WTC11 (cell line): Measurements from ENCODE around the gene RIOX2. TPM values are rescaled to one million over a fixed set of nuclear protein-coding genes. Genes with fewer than 3 reads are reported as not detected.
A peak's percentile ranks its signal among the peaks of the same experiment; 100 is the strongest.
"Not testable (repeated sequence)": the region's sequence is repeated elsewhere in the genome, so short reads cannot be mapped to it uniquely, and the experiment has no call there.

Experiments used
- ATAC-seq: fragments of 200-7000 bp; cut with Tn5 transposase; 2 replicates; pipeline ENCODE4 v1.10.0; 2021; ENCODE audit warnings: mild to moderate bottlenecking, moderate library complexity
- CTCF ChIA-PET: fragments of 300-600 bp; sonication (Branson Sonifier 250); formaldehyde crosslinking; loops from one replicate; lab custom pipeline; 2021; ENCODE audit warnings: antibody characterized with exemption; lab: Charles Lee
- POLR2A ChIA-PET: fragments of 350-600 bp; sonication (Branson Sonifier 250); formaldehyde crosslinking; loops from one replicate; lab custom pipeline; 2021; ENCODE audit warnings: antibody characterized with exemption; lab: Charles Lee
- DNase-seq: peaks from one replicate; pipeline ENCODE4 v3.0.0; 2021; ENCODE audit warnings: low spot score
- H3K27ac Mint-ChIP-seq: 2 replicates; pipeline ENCODE4 v1.8.0; 2021; ENCODE audit warnings: mixed read lengths
- H3K27me3 Mint-ChIP-seq: 2 replicates; pipeline ENCODE4 v1.8.0; 2021; ENCODE audit warnings: low read depth, mild to moderate bottlenecking, moderate library complexity, mixed read lengths
- H3K36me3 Mint-ChIP-seq: 2 replicates; pipeline ENCODE4 v1.8.0; 2021; ENCODE audit warnings: mixed read lengths
- H3K4me1 Mint-ChIP-seq: 2 replicates; pipeline ENCODE4 v1.8.0; 2022; ENCODE audit warnings: mixed read lengths
- H3K4me3 Mint-ChIP-seq: 2 replicates; pipeline ENCODE4 v1.8.0; 2021; ENCODE audit warnings: mild to moderate bottlenecking, moderate library complexity, mixed read lengths
- H3K9me3 Mint-ChIP-seq: 2 replicates; pipeline ENCODE4 v1.8.0; 2021; ENCODE audit warnings: mixed read lengths
- AR ChIP-seq: fragments of 250-450 bp; sonication (Bioruptor Pico); IDR thresholded peaks from 2 replicates; pipeline ENCODE4 v1.9.0; 2021; ENCODE audit warnings: mild to moderate bottlenecking
- ATF1 ChIP-seq: sonication (generic); formaldehyde crosslinking; IDR thresholded peaks from 2 replicates; pipeline ENCODE4 v1.8.1; 2023; ENCODE audit warnings: mild to moderate bottlenecking, moderate library complexity, missing genetic modification reagents
- CBFB ChIP-seq: sonication (generic); formaldehyde crosslinking; IDR thresholded peaks from 2 replicates; pipeline ENCODE4 v1.8.1; 2022; ENCODE audit warnings: mild to moderate bottlenecking, low read depth, missing genetic modification reagents
- EMX1 ChIP-seq: fragments of 250-450 bp; sonication (Bioruptor Pico); IDR thresholded peaks from 2 replicates; pipeline ENCODE4 v1.8.0; 2021; ENCODE audit warnings: mild to moderate bottlenecking
- ESRRA ChIP-seq: sonication (generic); formaldehyde crosslinking; IDR thresholded peaks from 2 replicates; pipeline ENCODE4 v1.8.1; 2022; ENCODE audit warnings: mild to moderate bottlenecking, missing genetic modification reagents, borderline replicate concordance
- FOXK1 ChIP-seq: sonication (generic); formaldehyde crosslinking; IDR thresholded peaks from 2 replicates; pipeline ENCODE4 v1.8.0; 2022; ENCODE audit warnings: mild to moderate bottlenecking, moderate library complexity, missing genetic modification reagents
- GABPB1 ChIP-seq: sonication (generic); formaldehyde crosslinking; IDR thresholded peaks from 2 replicates; pipeline ENCODE4 v1.8.1; 2023; ENCODE audit warnings: mild to moderate bottlenecking, missing genetic modification reagents
- GTF2I ChIP-seq: fragments of 250-450 bp; sonication (Bioruptor Pico); conservative IDR thresholded peaks from 2 replicates; pipeline ENCODE4 v1.4.0; 2021; ENCODE audit warnings: mild to moderate bottlenecking
- HMGA2 ChIP-seq: fragments of 250-450 bp; sonication (Bioruptor Pico); IDR thresholded peaks from 2 replicates; pipeline ENCODE4 v1.4.0; 2021; ENCODE audit warnings: mild to moderate bottlenecking, moderate library complexity
- NR1H2 ChIP-seq: sonication (generic); formaldehyde crosslinking; IDR thresholded peaks from 2 replicates; pipeline ENCODE4 v1.9.0; 2021; ENCODE audit warnings: mild to moderate bottlenecking, moderate library complexity, missing genetic modification reagents
- NR2C2 ChIP-seq: sonication (generic); formaldehyde crosslinking; IDR thresholded peaks from 2 replicates; pipeline ENCODE4 v1.8.0; 2022; ENCODE audit warnings: mild to moderate bottlenecking, missing genetic modification reagents
- RORB ChIP-seq: fragments of 250-450 bp; sonication (Bioruptor Pico); IDR thresholded peaks from 2 replicates; pipeline ENCODE4 v1.9.0; 2021; ENCODE audit warnings: mild to moderate bottlenecking
- SOX15 ChIP-seq: fragments of 250-450 bp; sonication (Bioruptor Pico); IDR thresholded peaks from 2 replicates; pipeline ENCODE4 v1.9.0; 2021; ENCODE audit warnings: mild to moderate bottlenecking
- ZNF263 ChIP-seq: sonication (generic); formaldehyde crosslinking; IDR thresholded peaks from 2 replicates; pipeline ENCODE4 v1.8.1; 2022; ENCODE audit warnings: low read depth, mild to moderate bottlenecking, moderate library complexity, missing genetic modification reagents
- ZNF281 ChIP-seq: sonication (generic); formaldehyde crosslinking; IDR thresholded peaks from 2 replicates; pipeline ENCODE4 v1.8.0; 2023; ENCODE audit warnings: mild to moderate bottlenecking, missing genetic modification reagents
- ZSCAN18 ChIP-seq: fragments of 250-450 bp; sonication (Bioruptor Pico); IDR thresholded peaks from 2 replicates; pipeline ENCODE4 v2.1.2; 2022; ENCODE audit warnings: mild to moderate bottlenecking, moderate library complexity
- total RNA-seq: library from RNA; stranded (reverse); gene quantifications from 3 replicates; pipeline ENCODE4 v1.2.3, GENCODE V29; 2021
- TF ChIP-seq, protein P1 (sequence below): fragments of 250-450 bp; sonication (Bioruptor Pico); IDR thresholded peaks from 2 replicates; pipeline ENCODE4 v1.9.0; 2021; ENCODE audit warnings: mild to moderate bottlenecking
- TF ChIP-seq, protein P2 (sequence below): sonication (generic); formaldehyde crosslinking; IDR thresholded peaks from 2 replicates; pipeline ENCODE4 v1.8.1; 2023; ENCODE audit warnings: mild to moderate bottlenecking, missing genetic modification reagents

Gene RIOX2
- total RNA-seq, 1 experiment from 2014 or later = 11.0 TPM

DNA sequence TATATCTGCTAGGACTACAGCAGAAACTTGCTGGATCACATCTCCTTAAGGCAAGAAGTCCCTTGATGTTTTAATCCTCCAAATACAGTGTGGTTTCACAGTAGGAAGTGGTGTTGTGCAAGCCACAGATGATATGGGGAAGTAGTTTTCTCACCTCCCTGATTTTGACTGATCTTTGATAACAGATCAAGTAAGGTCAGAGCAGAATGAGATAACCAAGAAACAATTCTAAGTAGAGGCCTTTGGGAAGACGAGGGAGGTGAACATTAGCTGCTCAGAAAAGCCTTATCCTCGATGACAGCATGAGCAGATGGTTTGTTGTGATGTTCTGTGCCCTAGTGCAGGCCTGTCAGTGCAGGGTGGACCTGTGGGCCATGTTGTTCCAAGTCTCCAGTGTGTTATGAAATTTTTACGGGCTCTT is 61.3 kb downstream of the RIOX2 start:
- no peaks in the 10 kb centered on the region for H3K27me3 Mint-ChIP-seq
- no peak for DNase-seq
- peaks cover 25% of the 10 kb centered on the region for H3K36me3 Mint-ChIP-seq
- H3K4me1 Mint-ChIP-seq = peaks cover 16% of the 10 kb centered on the region
- POLR2A ChIA-PET = interaction anchor here (0.7 kb wide), 1 partner anchor 82 kb away, joined by 3 read pairs; no protein-coding TSS in a partner anchor
- peaks cover 9% of the 10 kb centered on the region for H3K9me3 Mint-ChIP-seq
- no peak for TF ChIP-seq SOX15
- ATAC-seq = no peak
- peak overlapping the region; percentile 67 for H3K4me3 Mint-ChIP-seq
- CTCF ChIA-PET = no interaction called here
- H3K27ac Mint-ChIP-seq = peak overlapping the region; percentile 95

DNA sequence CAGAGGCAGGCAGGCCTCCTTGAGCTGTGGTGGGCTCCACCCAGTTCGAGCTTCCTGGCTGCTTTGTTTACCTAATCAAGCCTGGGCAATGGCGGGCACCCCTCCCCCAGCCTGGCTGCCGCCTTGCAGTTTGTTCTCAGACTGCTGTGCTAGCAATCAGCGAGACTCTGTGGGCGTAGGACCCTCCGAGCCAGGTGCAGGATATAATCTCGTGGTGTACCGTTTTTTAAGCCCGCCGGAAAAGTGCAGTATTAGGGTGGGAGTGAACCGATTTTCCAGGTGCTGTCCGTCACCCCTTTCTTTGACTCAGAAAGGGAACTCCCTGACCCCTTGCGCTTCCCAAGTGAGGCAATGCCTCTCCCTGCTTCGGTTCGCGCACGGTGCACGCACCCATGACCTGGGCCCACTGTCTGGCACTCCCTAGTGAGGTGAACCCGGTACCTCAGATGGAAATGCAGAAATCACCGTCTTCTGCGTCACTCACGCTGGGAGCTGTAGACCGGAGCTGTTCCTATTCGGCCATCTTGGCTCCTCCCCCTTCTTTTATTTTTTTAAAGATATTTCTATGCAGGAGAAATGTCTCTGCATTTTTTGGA is 61.9 kb downstream of the RIOX2 start:
- H3K27ac Mint-ChIP-seq = peak overlapping the region; percentile 95
- ATAC-seq, H3K9me3 Mint-ChIP-seq, H3K27me3 Mint-ChIP-seq, CTCF ChIA-PET, POLR2A ChIA-PET: not testable (repeated sequence)
- DNase-seq = peak; percentile 57
- TF ChIP-seq ZNF281 (CRISPR knock-in tag) = peak; percentile 33; the same call in 1 of the 2 replicates
- peak; percentile 64 for TF ChIP-seq FOXK1 (CRISPR knock-in tag)
- peaks cover 22% of the 10 kb centered on the region for H3K36me3 Mint-ChIP-seq
- peak overlapping the region; percentile 67 for H3K4me3 Mint-ChIP-seq
- H3K4me1 Mint-ChIP-seq = peaks cover 16% of the 10 kb centered on the region

DNA sequence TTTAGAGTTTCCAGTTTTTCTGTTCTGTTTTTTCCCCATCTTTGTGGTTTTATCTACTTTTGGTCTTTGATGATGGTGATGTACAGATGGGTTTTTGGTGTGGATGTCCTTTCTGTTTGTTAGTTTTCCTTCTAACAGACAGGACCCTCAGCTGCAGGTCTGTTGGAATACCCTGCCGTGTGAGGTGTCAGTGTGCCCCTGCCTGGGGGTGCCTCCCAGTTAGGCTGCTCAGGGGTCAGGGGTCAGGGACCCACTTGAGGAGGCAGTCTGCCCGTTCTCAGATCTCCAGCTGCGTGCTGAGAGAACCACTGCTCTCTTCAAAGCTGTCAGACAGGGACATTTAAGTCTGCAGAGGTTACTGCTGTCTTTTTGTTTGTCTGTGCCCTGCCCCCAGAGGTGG is 62.4 kb downstream of the RIOX2 start:
- POLR2A ChIA-PET, H3K9me3 Mint-ChIP-seq, ATAC-seq, H3K27ac Mint-ChIP-seq, H3K27me3 Mint-ChIP-seq, H3K4me3 Mint-ChIP-seq, DNase-seq, CTCF ChIA-PET: not testable (repeated sequence)
- Mint-ChIP-seq H3K4me1 (peaks cover 16% of the 10 kb centered on the region), H3K36me3 (peaks cover 20% of the 10 kb centered on the region)

DNA sequence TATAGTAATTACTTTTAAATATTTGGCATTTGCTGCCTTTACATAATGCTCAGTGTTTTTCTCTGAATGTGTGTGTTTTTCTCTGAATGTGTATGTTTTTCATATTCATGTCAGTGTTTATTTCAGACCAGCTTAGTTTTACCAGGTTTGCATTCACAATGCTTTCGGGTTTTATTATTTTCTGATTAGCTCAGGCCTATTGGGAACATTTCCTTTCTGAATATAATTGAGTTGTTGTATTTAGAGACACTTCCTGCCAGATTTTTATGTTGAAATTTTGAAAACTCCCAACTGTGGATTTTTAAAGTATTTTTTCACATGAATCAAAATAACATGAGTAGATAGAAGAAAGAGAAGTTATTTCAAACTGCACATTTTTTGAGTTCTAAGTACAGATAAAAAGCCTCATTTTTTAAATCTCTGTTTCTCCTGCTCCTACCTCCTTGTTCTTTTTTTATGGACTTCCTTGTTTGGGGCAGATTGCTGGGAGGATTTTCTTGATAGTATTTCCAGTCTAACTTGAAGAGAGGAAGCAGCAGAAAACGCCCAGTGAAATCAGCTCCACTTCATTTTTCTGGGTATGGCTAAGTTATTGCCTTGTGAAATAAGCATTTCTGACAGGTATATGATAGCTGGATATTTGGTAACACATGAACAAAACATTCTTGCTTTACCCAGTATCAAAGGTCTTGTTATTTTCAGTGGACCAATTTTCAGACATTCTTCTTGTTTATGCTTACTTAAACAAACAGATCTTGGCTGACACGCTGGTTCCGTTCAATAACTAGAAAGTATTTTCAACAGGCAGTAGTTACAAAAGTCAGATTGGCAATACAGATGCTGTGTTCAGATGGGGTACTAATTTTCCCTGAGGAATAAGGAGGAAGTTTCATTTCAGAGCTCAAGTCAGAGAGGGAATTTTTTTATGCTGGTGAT is 70.7 kb downstream of the RIOX2 start:
- CTCF ChIA-PET = no interaction called here
- POLR2A ChIA-PET = no interaction called here
- no peak overlapping the region for H3K4me3 Mint-ChIP-seq
- TF ChIP-seq CBFB (CRISPR knock-in tag) (no peak), NR2C2 (CRISPR knock-in tag) (no peak), ESRRA (CRISPR knock-in tag) (no peak), AR (CRISPR knock-in tag) (no peak), HMGA2 (no peak), GABPB1 (no peak), ZNF263 (CRISPR knock-in tag) (no peak), NR1H2 (no peak), ATF1 (no peak), RORB (no peak), EMX1 (CRISPR knock-in tag) (no peak), GTF2I (CRISPR knock-in tag) (no peak), ZSCAN18 (CRISPR knock-in tag) (no peak)
- TF ChIP-seq, protein P1, sequence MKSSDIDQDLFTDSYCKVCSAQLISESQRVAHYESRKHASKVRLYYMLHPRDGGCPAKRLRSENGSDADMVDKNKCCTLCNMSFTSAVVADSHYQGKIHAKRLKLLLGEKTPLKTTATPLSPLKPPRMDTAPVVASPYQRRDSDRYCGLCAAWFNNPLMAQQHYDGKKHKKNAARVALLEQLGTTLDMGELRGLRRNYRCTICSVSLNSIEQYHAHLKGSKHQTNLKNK (CRISPR knock-in tag) = no peak
- TF ChIP-seq, protein P2, sequence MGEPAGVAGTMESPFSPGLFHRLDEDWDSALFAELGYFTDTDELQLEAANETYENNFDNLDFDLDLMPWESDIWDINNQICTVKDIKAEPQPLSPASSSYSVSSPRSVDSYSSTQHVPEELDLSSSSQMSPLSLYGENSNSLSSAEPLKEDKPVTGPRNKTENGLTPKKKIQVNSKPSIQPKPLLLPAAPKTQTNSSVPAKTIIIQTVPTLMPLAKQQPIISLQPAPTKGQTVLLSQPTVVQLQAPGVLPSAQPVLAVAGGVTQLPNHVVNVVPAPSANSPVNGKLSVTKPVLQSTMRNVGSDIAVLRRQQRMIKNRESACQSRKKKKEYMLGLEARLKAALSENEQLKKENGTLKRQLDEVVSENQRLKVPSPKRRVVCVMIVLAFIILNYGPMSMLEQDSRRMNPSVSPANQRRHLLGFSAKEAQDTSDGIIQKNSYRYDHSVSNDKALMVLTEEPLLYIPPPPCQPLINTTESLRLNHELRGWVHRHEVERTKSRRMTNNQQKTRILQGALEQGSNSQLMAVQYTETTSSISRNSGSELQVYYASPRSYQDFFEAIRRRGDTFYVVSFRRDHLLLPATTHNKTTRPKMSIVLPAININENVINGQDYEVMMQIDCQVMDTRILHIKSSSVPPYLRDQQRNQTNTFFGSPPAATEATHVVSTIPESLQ (CRISPR knock-in tag) = no peak

More for the DNA sequence above, 70.7 kb downstream of the RIOX2 start:
- peaks cover 11% of the 10 kb centered on the region for H3K4me1 Mint-ChIP-seq
- peaks cover 14% of the 10 kb centered on the region for H3K36me3 Mint-ChIP-seq
- DNase-seq = no peak
- no peak for ATAC-seq
- peaks cover 5% of the 10 kb centered on the region; the same call in 1 of the 2 replicates for H3K9me3 Mint-ChIP-seq
- H3K27ac Mint-ChIP-seq = peak overlapping the region; percentile 42; the same call in 1 of the 2 replicates
- H3K27me3 Mint-ChIP-seq = no peaks in the 10 kb centered on the region
